DOHH2 (cell line): Measurements from ENCODE around the gene MYH13.

Source experiments
- H3F3A ChIP-seq: fragments of 200-600 bp; sonication (generic), shearing (Covaris generic); 2 replicates; pipeline ENCODE4 v1.6.0; 2016; ENCODE audit warnings: antibody characterized with exemption, mild to moderate bottlenecking; ENCODE audit not compliant: control insufficient read depth, insufficient read depth
- H3K27ac ChIP-seq: fragments of 200-600 bp; sonication (generic); 2 replicates; pipeline ENCODE4 v1.5.1; 2014; ENCODE audit warnings: low read depth, mild to moderate bottlenecking, low read length, moderate library complexity
- H3K27me3 ChIP-seq: fragments of 200-600 bp; sonication (generic); 2 replicates; pipeline ENCODE4 v1.6.1; 2014; ENCODE audit warnings: mild to moderate bottlenecking, low read length, mixed read lengths; ENCODE audit not compliant: control insufficient read depth
- H3K36me3 ChIP-seq: fragments of 200-600 bp; sonication (generic); 2 replicates; pipeline ENCODE4 v1.6.1; 2014; ENCODE audit warnings: mild to moderate bottlenecking, low read length, moderate library complexity, mixed read lengths; ENCODE audit not compliant: control insufficient read depth
- H3K4me1 ChIP-seq: fragments of 200-600 bp; sonication (generic); 2 replicates; pipeline ENCODE4 v1.6.1; 2014; ENCODE audit warnings: mild to moderate bottlenecking, low read length, mixed read lengths; ENCODE audit not compliant: control insufficient read depth
- H3K4me2 ChIP-seq: fragments of 200-600 bp; sonication (generic); 2 replicates; pipeline ENCODE4 v1.6.0; 2014; ENCODE audit warnings: mild to moderate bottlenecking, low read length, moderate library complexity
- H3K4me3 ChIP-seq: fragments of 200-600 bp; sonication (generic); 2 replicates; pipeline ENCODE4 v1.5.1; 2014; ENCODE audit warnings: mild to moderate bottlenecking, low read length, mixed read lengths
- H3K79me2 ChIP-seq: fragments of 200-600 bp; sonication (generic); 2 replicates; pipeline ENCODE4 v1.6.1; 2014; ENCODE audit warnings: mild to moderate bottlenecking, low read length, mixed read lengths; ENCODE audit not compliant: control insufficient read depth
- H3K9me2 ChIP-seq: fragments of 200-600 bp; sonication (generic); replicated peaks from 2 replicates; pipeline ENCODE4 v1.6.1; 2014; ENCODE audit warnings: mild to moderate bottlenecking, low read length, mixed read lengths; ENCODE audit not compliant: control insufficient read depth
- H3K9me3 ChIP-seq: fragments of 200-600 bp; sonication (generic); 2 replicates; pipeline ENCODE4 v1.6.1; 2014; ENCODE audit warnings: antibody characterized with exemption, low read length, mixed read lengths; ENCODE audit not compliant: control insufficient read depth, insufficient read depth
- H4K20me1 ChIP-seq: fragments of 200-600 bp; sonication (generic); 2 replicates; pipeline ENCODE4 v1.6.0; 2014; ENCODE audit warnings: low read depth, mild to moderate bottlenecking, antibody characterized with exemption, low read length, moderate library complexity; ENCODE audit not compliant: control insufficient read depth, insufficient read depth
- CTCF ChIP-seq: fragments of 200-600 bp; sonication (generic); IDR thresholded peaks from one replicate; pipeline ENCODE4 v1.5.1; 2014; ENCODE audit warnings: antibody characterized with exemption, mild to moderate bottlenecking, low read depth, low read length; ENCODE audit not compliant: poor library complexity, severe bottlenecking
- EZH2phosphoT487 ChIP-seq: fragments of 200-600 bp; sonication (generic); IDR thresholded peaks from 2 replicates; pipeline ENCODE4 v1.6.1; 2017; ENCODE audit warnings: borderline replicate concordance, mild to moderate bottlenecking, antibody characterized with exemption, low read length, moderate library complexity, mixed read lengths

MYH13 gene

GRCh38 chr17:10370016-10370608 lies 2.7 kb downstream of the MYH13 start:
- Histone ChIP-seq H3K79me2 (no peaks in the 10 kb centered on the region), H4K20me1 (no peaks in the 10 kb centered on the region), H3K4me1 (no peaks in the 10 kb centered on the region), H3K27me3 (no peaks in the 10 kb centered on the region), H3K4me3 (no peak overlapping the region), H3K27ac (no peak overlapping the region), H3K9me3 (no peaks in the 10 kb centered on the region), H3K9me2 (no peaks in the 10 kb centered on the region), H3K4me2 (no peak overlapping the region), H3F3A (no peaks in the 10 kb centered on the region), H3K36me3 (no peaks in the 10 kb centered on the region)
- no peak for TF ChIP-seq EZH2phosphoT487
- TF ChIP-seq CTCF = no peak

GRCh38 chr17:10369239-10369638 lies 3.6 kb downstream of the MYH13 start:
- H3K27ac ChIP-seq = no peak overlapping the region
- no peaks in the 10 kb centered on the region for H3K9me3 ChIP-seq
- no peak overlapping the region for H3K4me2 ChIP-seq
- H3K79me2 ChIP-seq = no peaks in the 10 kb centered on the region
- no peaks in the 10 kb centered on the region for H3K9me2 ChIP-seq
- no peaks in the 10 kb centered on the region for H3K4me1 ChIP-seq
- no peak overlapping the region for H3K4me3 ChIP-seq
- H3K27me3 ChIP-seq = no peaks in the 10 kb centered on the region
- H4K20me1 ChIP-seq = no peaks in the 10 kb centered on the region
- no peaks in the 10 kb centered on the region for H3K36me3 ChIP-seq
- TF ChIP-seq EZH2phosphoT487 (no peak), CTCF (no peak)
- no peaks in the 10 kb centered on the region for H3F3A ChIP-seq

- TF ChIP-seq EZH2phosphoT487 = no peak
- H3K27ac ChIP-seq = no peak overlapping the region
Observed at GRCh38 chr17:10368561-10368960, 4.2 kb downstream of the MYH13 start.

GRCh38 chr17:10360578-10360977 lies 12.2 kb downstream of the MYH13 start:
- Histone ChIP-seq H3K27me3 (no peaks in the 10 kb centered on the region), H4K20me1 (no peaks in the 10 kb centered on the region), H3K27ac (no peak overlapping the region), H3K36me3 (no peaks in the 10 kb centered on the region), H3K9me3 (no peaks in the 10 kb centered on the region), H3K79me2 (no peaks in the 10 kb centered on the region), H3K9me2 (no peaks in the 10 kb centered on the region), H3F3A (no peaks in the 10 kb centered on the region), H3K4me3 (no peak overlapping the region), H3K4me2 (no peak overlapping the region), H3K4me1 (no peaks in the 10 kb centered on the region)
- TF ChIP-seq CTCF = no peak
- no peak for TF ChIP-seq EZH2phosphoT487

More at GRCh38 chr17:10368561-10368960, 4.2 kb downstream of the MYH13 start:
- H3K4me2 ChIP-seq = no peak overlapping the region
- H3K79me2 ChIP-seq = no peaks in the 10 kb centered on the region
- no peaks in the 10 kb centered on the region for H3K36me3 ChIP-seq
- H3K9me3 ChIP-seq = no peaks in the 10 kb centered on the region
- H4K20me1 ChIP-seq = no peaks in the 10 kb centered on the region
- H3K9me2 ChIP-seq = no peaks in the 10 kb centered on the region
- no peak overlapping the region for H3K4me3 ChIP-seq
- no peaks in the 10 kb centered on the region for H3K27me3 ChIP-seq
- no peaks in the 10 kb centered on the region for H3K4me1 ChIP-seq
- H3F3A ChIP-seq = no peaks in the 10 kb centered on the region
